Posterior vena cava (tissue), 2 donors: ENCODE data around the gene EHD4. TPM values are rescaled to one million over a fixed set of nuclear protein-coding genes. Genes with fewer than 3 reads are reported as not detected.

Experiments used
- DNase-seq: peaks from one replicate; pipeline ENCODE4 v3.0.0-alpha.2; 2020; ENCODE audit warnings: low spot score
- intact Hi-C, 2 donors: fragments of 100-400 bp; cut with DNase I; formaldehyde crosslinking; loops; one replicate each; pipeline versions ENCODE4 v1.14.1 to v1.14.2; 2022 to 2023
- total RNA-seq, 2 donors: library from RNA; stranded (reverse); fragmentation: NEBNext Ultra II Directional; extraction: Animal tissue kit (Norgen Biotek cat#: 25700); gene quantifications; one replicate each; pipeline ENCODE4 v1.2.1, GENCODE V29; 2021
- donor health status: DM: yes; HTN: yes; CAD: no.
- donor health status: DM: yes; HTN: yes; CAD: no.

The EHD4 gene
- total RNA-seq, 2 donors from 2014 or later: 21.3 to 22.5 TPM

- peak; percentile 46 for DNase-seq
- intact Hi-C loops: loop anchor here (10.0 kb wide), 2 partner anchors 87 to 137 kb away; no protein-coding TSS in a partner anchor
Measured at GRCh38 chr15:41997845-41998244, 25.5 kb upstream of the EHD4 start.

- intact Hi-C loops: loop anchor here (10.0 kb wide), 2 partner anchors 88 to 138 kb away; no protein-coding TSS in a partner anchor
- peak; percentile 72 for DNase-seq
Measured at GRCh38 chr15:41996921-41997592, 24.7 kb upstream of the EHD4 start.

GRCh38 chr15:41996376-41996775 is 24.0 kb upstream of the EHD4 start:
- intact Hi-C loops: loop anchor here (10.0 kb wide), 2 partner anchors 88 to 138 kb away; no protein-coding TSS in a partner anchor
- peak; percentile 22 for DNase-seq

- intact Hi-C loops: loop anchor here (10.0 kb wide), 2 partner anchors 89 to 139 kb away; no protein-coding TSS in a partner anchor
- DNase-seq: no peak
Measured at GRCh38 chr15:41995476-41995855, 23.1 kb upstream of the EHD4 start.

DNA sequence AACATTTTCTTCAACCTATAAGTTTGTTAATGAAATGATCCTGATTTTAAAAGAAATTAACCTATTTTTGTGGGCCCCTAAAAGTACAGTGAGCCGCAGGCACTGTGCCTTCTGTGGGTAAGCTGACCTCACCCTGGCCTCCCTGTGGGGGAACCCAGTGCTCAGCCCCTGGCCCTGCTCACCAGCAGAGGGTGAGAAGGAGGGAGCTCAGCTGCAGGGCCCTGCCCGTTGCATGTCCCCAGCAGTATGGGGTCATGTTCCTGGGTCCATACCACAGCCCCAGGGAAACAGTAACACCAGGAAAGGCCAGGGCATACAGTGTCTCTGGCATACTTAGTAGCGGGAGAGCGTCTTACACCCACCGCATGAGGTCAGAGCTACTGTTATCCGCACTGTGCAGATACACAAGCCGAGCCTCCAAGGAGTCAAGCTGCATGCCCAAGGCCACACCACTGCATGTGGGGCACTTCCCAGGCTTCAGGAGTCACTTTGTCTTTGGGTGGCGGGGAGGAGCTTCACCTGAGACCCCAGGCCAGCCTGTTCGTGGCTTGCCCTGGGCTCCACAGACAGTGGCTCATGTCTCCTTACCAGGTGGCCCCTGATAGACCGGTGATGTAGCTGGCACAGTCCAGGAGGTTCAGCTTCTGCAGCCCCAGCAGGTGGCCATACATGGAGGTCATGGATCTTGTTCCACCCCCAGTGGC is 22.6 kb upstream of the EHD4 start:
- intact Hi-C loops: loop anchor here (10.0 kb wide), 2 partner anchors 90 to 140 kb away; no protein-coding TSS in a partner anchor
- DNase-seq: peak; percentile 69

- DNase-seq: peak; percentile 42
- intact Hi-C loops: loop anchor here (10.0 kb wide), 2 partner anchors 91 to 141 kb away; no protein-coding TSS in a partner anchor
Measured at GRCh38 chr15:41994171-41994650, 21.9 kb upstream of the EHD4 start.

GRCh38 chr15:41993472-41994170 is 21.3 kb upstream of the EHD4 start:
- DNase-seq: peak; percentile 56
- intact Hi-C loops: loop anchor here (10.0 kb wide), 2 partner anchors 91 to 141 kb away; no protein-coding TSS in a partner anchor

GRCh38 chr15:41992803-41993190 is 20.4 kb upstream of the EHD4 start:
- intact Hi-C loops: loop anchor here (10.0 kb wide), 2 partner anchors 92 to 142 kb away; no protein-coding TSS in a partner anchor
- peak; percentile 64 for DNase-seq

DNA sequence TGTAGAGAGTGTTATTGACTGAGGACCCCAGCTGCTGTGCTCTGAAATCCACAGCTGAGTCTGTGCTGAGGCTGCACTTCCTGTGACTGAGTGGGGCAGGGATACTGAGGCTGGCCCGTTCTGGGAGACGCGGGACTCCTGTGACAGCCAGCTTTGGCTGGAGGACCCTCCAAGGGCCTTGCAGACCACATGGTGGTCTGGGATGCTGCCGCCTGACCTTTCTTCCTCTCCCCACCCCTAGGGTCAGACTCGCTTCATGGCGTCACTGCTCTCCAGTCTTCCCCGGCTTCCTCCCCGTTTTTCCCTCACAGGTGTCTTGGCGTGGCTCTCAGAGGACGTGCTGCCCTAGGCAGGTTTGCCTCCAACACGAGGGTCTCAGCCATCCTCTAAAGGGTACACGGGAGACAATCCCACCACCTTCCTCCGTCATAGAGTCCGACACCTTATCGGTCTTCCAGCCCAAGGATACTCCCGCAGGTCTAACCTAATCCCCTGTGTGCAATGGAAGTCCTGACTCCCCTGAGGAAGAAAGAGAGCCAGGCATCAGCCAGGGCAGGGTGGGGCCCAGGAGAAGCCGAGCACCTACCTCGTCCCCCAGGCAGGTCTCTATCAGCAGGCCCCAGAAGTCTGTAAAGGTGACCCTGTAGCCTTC is 19.9 kb upstream of the EHD4 start:
- peak; percentile 72 for DNase-seq
- intact Hi-C loops: loop anchor here (10.0 kb wide), 2 partner anchors 93 to 143 kb away; no protein-coding TSS in a partner anchor

DNA sequence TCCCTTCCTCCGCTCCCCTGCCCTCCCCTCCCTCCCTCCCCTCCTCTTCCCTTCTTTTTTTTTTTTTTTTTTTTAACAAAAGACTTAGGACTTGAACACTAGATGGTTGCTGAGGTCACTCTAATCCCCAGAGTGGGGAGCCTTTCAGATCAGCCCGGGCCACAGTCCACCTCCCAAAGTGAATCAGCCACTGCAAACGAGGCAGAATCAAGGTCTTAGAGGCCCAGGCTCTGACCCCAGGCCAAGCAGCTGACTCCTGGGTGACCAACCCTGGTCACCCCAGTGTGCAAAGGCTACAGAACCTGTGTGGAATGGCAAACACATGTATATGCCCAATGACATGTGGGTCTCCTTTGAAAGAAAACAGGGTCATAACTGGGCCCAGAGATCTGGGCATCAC is 18.3 kb upstream of the EHD4 start:
- DNase-seq: peak; percentile 49
- intact Hi-C loops: loop anchor here (10.0 kb wide), 2 partner anchors 94 to 144 kb away; no protein-coding TSS in a partner anchor

DNA sequence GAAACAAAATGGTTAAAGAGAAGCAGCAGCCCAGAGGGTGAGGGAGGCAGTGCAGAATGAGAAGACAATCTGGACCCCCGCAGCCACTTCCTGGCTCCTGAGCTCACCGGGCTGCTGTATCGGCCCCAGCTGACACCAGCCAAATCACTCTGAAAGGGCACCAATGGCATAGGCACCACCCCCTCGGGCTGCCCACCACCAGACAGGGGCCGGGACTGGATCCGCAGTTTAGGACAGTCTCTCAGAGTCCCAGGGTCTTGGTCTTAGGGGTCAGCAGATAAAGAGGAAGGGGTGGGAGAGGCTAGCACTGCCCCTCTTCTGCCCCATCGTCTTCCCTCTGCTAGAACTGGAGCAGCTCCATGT is 17.9 kb upstream of the EHD4 start:
- DNase-seq: peak; percentile 68

GRCh38 chr15:41989573-41990242 is 17.4 kb upstream of the EHD4 start:
- DNase-seq: peak; percentile 95
- intact Hi-C loops: loop anchor here (10.0 kb wide), 2 partner anchors 95 to 145 kb away; no protein-coding TSS in a partner anchor

More for the DNA sequence above, 17.9 kb upstream of the EHD4 start:
- intact Hi-C loops: loop anchor here (10.0 kb wide), 2 partner anchors 95 to 145 kb away; no protein-coding TSS in a partner anchor

- intact Hi-C loops: no loop called here
- peak; percentile 41 for DNase-seq
Measured at GRCh38 chr15:41988896-41989572, 16.7 kb upstream of the EHD4 start.

GRCh38 chr15:41987925-41988275 is 15.5 kb upstream of the EHD4 start:
- DNase-seq: peak; percentile 57
- intact Hi-C loops: no loop called here

DNA sequence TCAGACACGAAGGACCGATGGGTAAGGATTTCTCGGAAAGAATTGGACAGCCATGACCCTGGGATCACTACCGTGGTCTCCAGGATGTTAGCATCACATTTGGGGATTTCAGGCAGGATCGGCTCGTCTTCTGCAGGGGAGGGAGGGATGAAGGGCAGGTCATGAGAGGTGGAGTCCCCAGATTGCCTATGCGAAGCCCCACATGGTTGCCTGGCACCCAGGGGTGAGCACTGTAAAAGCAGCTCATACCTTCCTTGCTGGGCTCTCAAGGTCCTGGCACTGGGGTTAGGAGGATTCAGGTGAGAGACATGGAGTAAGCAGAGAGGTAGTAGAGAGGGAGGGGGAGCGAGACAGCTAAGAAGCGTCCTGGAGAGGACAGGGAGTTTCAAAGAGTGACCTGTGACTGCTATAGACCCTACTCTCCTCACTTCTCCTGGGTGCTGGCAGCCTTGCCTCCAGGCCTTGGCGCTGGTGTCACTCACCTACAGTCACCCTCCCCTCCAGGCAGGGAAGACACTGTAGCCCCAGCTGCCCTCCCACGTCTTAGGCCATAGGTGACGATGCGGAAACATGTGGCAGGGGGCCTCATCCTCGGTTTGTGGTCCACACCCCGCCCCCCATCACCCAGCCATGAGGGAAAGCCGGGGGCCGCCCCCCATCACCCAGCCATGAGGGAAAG is 15.0 kb upstream of the EHD4 start:
- peak; percentile 43 for DNase-seq
- intact Hi-C loops: no loop called here

DNA sequence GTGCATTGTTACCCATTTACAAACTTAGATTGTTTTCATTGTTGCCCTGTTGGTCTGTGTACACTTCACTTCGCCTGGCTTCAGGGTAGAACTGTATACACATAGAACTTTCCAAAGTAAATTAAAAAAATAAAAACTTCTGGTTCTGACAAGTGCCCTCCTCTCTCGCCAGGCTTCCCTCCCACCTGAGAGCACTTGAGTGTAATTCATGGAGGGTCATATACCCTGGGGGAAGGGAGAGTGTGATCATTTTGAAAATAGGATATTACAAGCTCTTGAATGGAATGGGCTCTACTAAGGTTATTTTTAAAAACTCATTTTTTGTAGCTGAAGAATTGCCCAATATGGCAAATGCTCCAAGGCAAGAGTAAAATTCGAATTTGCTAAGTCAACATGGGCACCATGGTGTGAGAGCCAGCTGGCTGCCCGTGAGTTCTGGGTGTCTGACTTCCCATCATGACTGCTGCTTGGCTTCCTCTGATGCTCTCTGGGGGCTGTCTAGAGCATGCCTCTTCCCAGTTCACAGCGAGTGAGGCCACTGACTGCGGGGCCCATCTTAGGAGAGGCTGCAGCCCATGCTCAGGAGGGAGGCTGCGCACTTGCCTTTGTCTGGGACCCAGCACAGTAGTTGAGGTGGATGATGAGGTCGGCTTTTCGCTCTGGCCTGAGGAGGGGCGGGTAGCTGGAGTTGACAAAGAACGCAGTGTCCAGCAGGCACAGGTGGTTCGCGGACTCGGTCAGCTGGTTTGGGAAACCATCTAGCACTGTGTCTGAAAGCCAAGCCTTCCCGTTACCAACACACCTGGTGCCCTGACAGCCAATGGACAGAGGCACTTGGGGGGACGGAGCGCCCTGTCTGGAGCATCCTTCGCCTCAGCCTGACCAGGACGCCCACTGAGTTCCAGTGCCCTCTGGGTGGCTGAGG is 13.1 kb upstream of the EHD4 start:
- intact Hi-C loops: no loop called here
- DNase-seq: peak; percentile 67
